CD8-positive, alpha-beta memory T cell (primary cell): ENCODE results near the gene PDXP. TPM values are rescaled to one million over a fixed set of nuclear protein-coding genes. Genes with fewer than 3 reads are reported as not detected.

Experiments
- CTCF ChIA-PET: fragments of 350-600 bp; sonication (Branson Sonifier 250); formaldehyde crosslinking; loops from one replicate; lab custom pipeline; 2021; ENCODE audit warnings: antibody characterized with exemption; lab: Charles Lee
- POLR2A ChIA-PET: fragments of 350-600 bp; sonication (Branson Sonifier 250); formaldehyde crosslinking; loops from one replicate; lab custom pipeline; 2021; ENCODE audit warnings: antibody characterized with exemption; lab: Charles Lee
- DNase-seq, 5 donors: peaks; one replicate each; pipeline versions ENCODE4 v3.0.0 to v3.0.0-alpha.2; 2020 to 2022; ENCODE audit warnings: mixed read lengths in 1 of 5
- H3K27ac ChIP-seq: one replicate; pipeline ENCODE4 v1.7.0; 2013; ENCODE audit warnings: low read depth, mild to moderate bottlenecking, low read length, moderate library complexity
- H3K27me3 ChIP-seq: 2 replicates; pipeline ENCODE4 v1.7.0; 2013; ENCODE audit warnings: low read length, mild to moderate bottlenecking; ENCODE audit not compliant: insufficient read depth, poor library complexity, severe bottlenecking
- H3K36me3 ChIP-seq: 2 replicates; pipeline ENCODE4 v1.7.0; 2013; ENCODE audit warnings: mild to moderate bottlenecking, low read length, moderate library complexity; ENCODE audit not compliant: insufficient read depth
- H3K4me1 ChIP-seq: 2 replicates; pipeline ENCODE4 v1.7.0; 2013; ENCODE audit warnings: mild to moderate bottlenecking, low read length, moderate library complexity; ENCODE audit not compliant: insufficient read depth
- H3K4me3 ChIP-seq: 2 replicates; pipeline ENCODE4 v1.7.0; 2013; ENCODE audit warnings: mild to moderate bottlenecking, low read length
- H3K9me3 ChIP-seq: 2 replicates; pipeline ENCODE4 v1.7.0; 2013; ENCODE audit warnings: mild to moderate bottlenecking, low read length
- H3K27ac Mint-ChIP-seq, 8 donors: one replicate each; pipeline ENCODE4 v1.8.0; 2020 to 2021; ENCODE audit warnings: mixed read lengths in 8 of 8, mild to moderate bottlenecking in 6 of 8, inconsistent platforms in 3 of 8, moderate library complexity in 3 of 8
- H3K27me3 Mint-ChIP-seq, 2 donors: one replicate each; pipeline ENCODE4 v1.8.0; 2020 to 2021; ENCODE audit warnings: mixed read lengths in 2 of 2, mild to moderate bottlenecking in 1 of 2, moderate library complexity in 1 of 2
- H3K36me3 Mint-ChIP-seq, 3 donors: one replicate each; pipeline ENCODE4 v1.8.0; 2020 to 2021; ENCODE audit warnings: mixed read lengths in 3 of 3, inconsistent platforms in 1 of 3, mild to moderate bottlenecking in 1 of 3
- H3K4me1 Mint-ChIP-seq, 3 donors: one replicate each; pipeline ENCODE4 v1.8.0; 2020 to 2021; ENCODE audit warnings: mixed read lengths in 3 of 3, inconsistent platforms in 1 of 3, mild to moderate bottlenecking in 1 of 3
- H3K4me3 Mint-ChIP-seq, 7 donors: one replicate each; pipeline ENCODE4 v1.8.0; 2020 to 2021; ENCODE audit warnings: mixed read lengths in 7 of 7, mild to moderate bottlenecking in 6 of 7, moderate library complexity in 4 of 7, inconsistent platforms in 2 of 7
- H3K9me3 Mint-ChIP-seq, 5 donors: one replicate each; pipeline ENCODE4 v1.8.0; 2020 to 2022; ENCODE audit warnings: mixed read lengths in 5 of 5, mild to moderate bottlenecking in 3 of 5, moderate library complexity in 2 of 5, inconsistent platforms in 1 of 5
- polyA plus RNA-seq: library from polyadenylated mRNA; unstranded; fragments of 300-500 nt; fragmentation: Illumina TruSeq; gene quantifications from one replicate; pipeline ENCODE4 v1.2.3, GENCODE V29; 2021
- total RNA-seq, 2 experiments: library from RNA; stranded (reverse); gene quantifications; one replicate each; pipeline ENCODE4 v1.2.3, GENCODE V29; 2021

PDXP gene
- total and polyA plus RNA-seq, 3 experiments from 2014 or later, result 7.1 to 37.8 (median 36.0) TPM

DNA sequence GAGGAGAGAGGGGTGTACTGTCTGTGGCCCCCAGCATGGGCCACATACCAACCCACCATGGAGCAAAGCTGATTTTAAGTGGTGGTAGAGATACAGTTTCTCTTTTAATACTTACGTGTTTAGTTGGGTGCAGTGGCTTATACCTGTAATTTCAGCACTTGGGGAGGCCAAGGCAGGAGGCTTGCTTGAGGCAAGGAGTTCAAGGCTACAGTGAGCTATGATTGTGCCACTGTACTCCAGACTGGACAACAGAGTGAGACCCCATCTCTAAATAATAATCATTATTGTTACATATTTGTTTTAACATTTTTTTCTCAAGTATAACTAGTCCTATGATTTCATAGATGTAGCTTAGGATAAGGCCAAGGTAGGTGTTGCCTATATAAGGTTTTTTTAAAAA lies 41.1 kb upstream of the PDXP start:
- H3K27me3 ChIP-seq, result no peaks in the 10 kb centered on the region
- no peak overlapping the region for H3K4me3 Mint-ChIP-seq
- no peaks in the 10 kb centered on the region for H3K9me3 Mint-ChIP-seq
- H3K36me3 ChIP-seq, result peaks cover 19% of the 10 kb centered on the region
- peaks cover 0 to 3% (median 0%) of the 10 kb centered on the region in 3 donors for H3K4me1 Mint-ChIP-seq
- no peaks in the 10 kb centered on the region for H3K4me1 ChIP-seq
- peaks cover 0 to 66% (median 0%) of the 10 kb centered on the region in 3 donors for H3K36me3 Mint-ChIP-seq
- CTCF ChIA-PET, result interaction anchor here (1.3 to 4.9 kb wide), 4 partner anchors 9 to 64 kb away, joined by 4 to 28 read pairs (median 11); partner anchors contain the start of gene GGA1
- no peak overlapping the region for H3K4me3 ChIP-seq
- no peaks in the 10 kb centered on the region for H3K9me3 ChIP-seq
- DNase-seq, result no peak
- no peaks in the 10 kb centered on the region for H3K27me3 Mint-ChIP-seq
- no peak overlapping the region for H3K27ac ChIP-seq
- POLR2A ChIA-PET, result interaction anchor here (1.7 kb wide), 1 partner anchor 9 kb away, joined by 4 read pairs; no protein-coding TSS in a partner anchor
- peak overlapping the region in 2 of 8 donors; percentile 33 to 36 for H3K27ac Mint-ChIP-seq

DNA sequence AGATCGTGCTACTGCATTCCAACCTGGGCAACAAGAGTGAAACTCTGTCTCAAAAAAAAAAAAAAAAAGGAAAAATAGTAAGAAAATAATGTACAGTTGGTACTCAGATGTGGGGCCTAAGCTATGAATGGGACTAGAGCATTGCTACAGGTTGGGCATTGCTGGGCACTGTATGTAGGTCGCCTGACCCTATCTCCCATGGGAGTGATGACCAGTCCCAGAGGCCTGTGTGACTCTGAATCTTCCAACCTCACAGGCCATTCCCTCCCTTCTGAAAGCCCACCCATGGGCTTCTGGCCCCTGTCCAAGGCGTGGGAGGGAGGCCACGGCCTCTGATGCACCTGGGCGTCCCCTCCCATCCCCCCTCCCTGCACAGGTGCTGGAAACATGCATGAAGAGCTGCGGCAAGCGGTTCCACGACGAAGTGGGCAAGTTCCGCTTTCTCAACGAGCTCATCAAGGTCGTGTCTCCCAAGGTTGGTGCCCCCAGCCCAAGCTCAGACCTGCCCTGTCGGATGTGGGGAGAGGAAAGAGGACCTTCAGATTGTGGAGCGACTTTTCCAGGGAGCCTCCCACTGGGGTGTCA lies 40.4 kb upstream of the PDXP start:
- no peak for DNase-seq
- Mint-ChIP-seq H3K36me3 (peaks cover 0 to 68% (median 0%) of the 10 kb centered on the region in 3 donors), H3K4me1 (peaks cover 0 to 3% (median 1%) of the 10 kb centered on the region in 3 donors), H3K27ac (no peak overlapping the region), H3K27me3 (no peaks in the 10 kb centered on the region), H3K4me3 (no peak overlapping the region), H3K9me3 (no peaks in the 10 kb centered on the region)
- H3K9me3 ChIP-seq, result no peaks in the 10 kb centered on the region
- peaks cover 19% of the 10 kb centered on the region for H3K36me3 ChIP-seq
- H3K27me3 ChIP-seq, result no peaks in the 10 kb centered on the region
- no peak overlapping the region for H3K4me3 ChIP-seq
- ChIA-PET POLR2A (no interaction called here), CTCF (interaction anchor here (1.3 to 4.9 kb wide), 4 partner anchors 9 to 63 kb away, joined by 4 to 28 read pairs (median 11); partner anchors contain the start of gene GGA1)
- peaks cover 2% of the 10 kb centered on the region for H3K4me1 ChIP-seq
- H3K27ac ChIP-seq, result no peak overlapping the region

DNA sequence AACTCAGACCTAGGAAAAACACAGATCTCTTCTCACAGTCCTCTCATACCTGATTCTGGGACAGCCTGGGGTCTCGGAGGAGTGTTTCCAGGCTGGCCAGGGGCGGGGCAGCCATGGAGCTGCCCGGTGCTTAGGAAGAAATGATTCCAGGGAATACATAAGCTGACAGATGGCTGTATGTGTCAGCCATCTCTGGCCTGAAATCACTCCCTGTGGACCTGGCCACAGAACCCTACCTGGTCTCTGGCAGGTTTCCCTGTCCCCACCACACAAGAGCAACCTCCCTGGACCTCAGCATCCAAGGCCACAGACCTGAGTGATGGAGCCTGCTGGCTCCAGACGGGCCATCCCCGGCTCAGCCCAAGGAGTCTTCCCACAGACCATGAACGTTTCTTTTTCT lies 39.8 kb upstream of the PDXP start:
- Histone ChIP-seq H3K9me3 (no peaks in the 10 kb centered on the region), H3K4me1 (peaks cover 6% of the 10 kb centered on the region), H3K27me3 (no peaks in the 10 kb centered on the region), H3K4me3 (no peak overlapping the region), H3K36me3 (peaks cover 19% of the 10 kb centered on the region), H3K27ac (no peak overlapping the region)
- no peak for DNase-seq
- H3K36me3 Mint-ChIP-seq, result peaks cover 0 to 66% (median 2%) of the 10 kb centered on the region in 3 donors
- H3K27me3 Mint-ChIP-seq, result no peaks in the 10 kb centered on the region
- peaks cover 2 to 5% (median 3%) of the 10 kb centered on the region in 3 donors for H3K4me1 Mint-ChIP-seq
- no peaks in the 10 kb centered on the region for H3K9me3 Mint-ChIP-seq
- ChIA-PET CTCF (interaction anchor here (2.0 to 4.9 kb wide), 3 partner anchors 11 to 63 kb away, joined by 7 to 28 read pairs (median 15); partner anchors contain the start of gene GGA1), POLR2A (no interaction called here)
- H3K4me3 Mint-ChIP-seq, result no peak overlapping the region
- no peak overlapping the region for H3K27ac Mint-ChIP-seq

DNA sequence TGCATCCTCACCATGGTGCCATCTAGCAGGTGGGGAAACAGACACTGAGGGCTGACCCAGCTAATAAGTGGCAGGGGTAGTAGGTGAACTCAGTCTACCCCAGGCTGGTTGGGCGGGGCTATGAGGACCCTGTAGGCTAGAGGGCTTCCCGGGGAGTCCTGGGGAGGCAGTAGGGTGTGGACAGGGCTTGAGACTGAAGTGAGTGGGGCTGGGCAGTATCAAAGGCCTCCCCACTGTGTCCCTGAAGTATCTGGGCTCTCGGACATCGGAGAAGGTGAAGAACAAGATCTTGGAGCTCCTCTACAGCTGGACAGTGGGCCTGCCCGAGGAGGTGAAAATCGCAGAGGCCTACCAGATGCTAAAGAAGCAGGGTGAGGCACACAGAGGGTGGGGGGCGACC lies 38.5 kb upstream of the PDXP start:
- Mint-ChIP-seq H3K27me3 (no peaks in the 10 kb centered on the region), H3K4me3 (no peak overlapping the region), H3K27ac (no peak overlapping the region), H3K4me1 (peaks cover 11 to 18% (median 11%) of the 10 kb centered on the region in 3 donors), H3K36me3 (peaks cover 0 to 54% (median 2%) of the 10 kb centered on the region in 3 donors), H3K9me3 (no peaks in the 10 kb centered on the region)
- POLR2A ChIA-PET, result interaction anchor here (0.7 to 1.0 kb wide), 3 partner anchors 10 to 12 kb away, joined by 3 read pairs; partner anchors contain the start of gene GGA1
- DNase-seq, result no peak
- no peak overlapping the region for H3K4me3 ChIP-seq
- H3K36me3 ChIP-seq, result peaks cover 19% of the 10 kb centered on the region
- peaks cover 18% of the 10 kb centered on the region for H3K4me1 ChIP-seq
- CTCF ChIA-PET, result interaction anchor here (0.9 to 4.9 kb wide), 4 partner anchors 11 to 23 kb away, joined by 4 to 28 read pairs (median 6); no protein-coding TSS in a partner anchor
- H3K9me3 ChIP-seq, result no peaks in the 10 kb centered on the region
- H3K27ac ChIP-seq, result no peak overlapping the region
- no peaks in the 10 kb centered on the region for H3K27me3 ChIP-seq

DNA sequence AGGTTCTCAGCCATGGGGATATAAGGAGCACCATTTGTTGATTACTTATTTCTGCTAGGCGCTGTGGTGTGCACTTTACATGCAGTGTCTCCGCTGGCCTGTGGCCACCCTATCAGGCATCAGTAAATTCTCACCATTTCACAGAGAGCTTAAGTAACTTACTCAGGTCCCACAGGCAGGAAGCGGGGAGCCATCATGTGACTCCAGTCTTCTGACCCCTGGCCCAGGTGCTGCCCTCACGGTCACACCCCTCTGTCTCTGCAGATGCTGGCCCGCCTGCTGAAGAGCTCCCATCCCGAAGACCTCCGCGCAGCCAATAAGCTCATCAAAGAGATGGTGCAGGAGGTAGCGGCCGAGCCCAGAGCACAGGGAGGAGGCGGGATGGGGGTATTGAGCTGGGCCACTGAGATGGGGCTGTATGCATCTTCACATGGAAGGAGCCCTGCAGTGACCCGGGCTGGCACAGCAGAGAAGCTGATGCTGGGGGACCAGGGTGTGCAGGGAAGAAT lies 37.1 kb upstream of the PDXP start:
- Histone ChIP-seq H3K36me3 (peaks cover 19% of the 10 kb centered on the region), H3K4me1 (peaks cover 33% of the 10 kb centered on the region), H3K27ac (no peak overlapping the region), H3K4me3 (no peak overlapping the region), H3K9me3 (no peaks in the 10 kb centered on the region), H3K27me3 (no peaks in the 10 kb centered on the region)
- no peak overlapping the region for H3K4me3 Mint-ChIP-seq
- CTCF ChIA-PET, result interaction anchor here (1.4 to 4.9 kb wide), 4 partner anchors 15 to 61 kb away, joined by 5 to 32 read pairs (median 17); no protein-coding TSS in a partner anchor
- no peak for DNase-seq
- POLR2A ChIA-PET, result interaction anchor here (1.1 kb wide), 1 partner anchor 12 kb away, joined by 5 read pairs; no protein-coding TSS in a partner anchor
- peaks cover 16 to 33% (median 19%) of the 10 kb centered on the region in 3 donors for H3K4me1 Mint-ChIP-seq
- peak overlapping the region in 1 of 8 donors; percentile 17 for H3K27ac Mint-ChIP-seq
- no peaks in the 10 kb centered on the region for H3K27me3 Mint-ChIP-seq
- peaks cover 0 to 53% (median 4%) of the 10 kb centered on the region in 3 donors for H3K36me3 Mint-ChIP-seq
- H3K9me3 Mint-ChIP-seq, result no peaks in the 10 kb centered on the region

DNA sequence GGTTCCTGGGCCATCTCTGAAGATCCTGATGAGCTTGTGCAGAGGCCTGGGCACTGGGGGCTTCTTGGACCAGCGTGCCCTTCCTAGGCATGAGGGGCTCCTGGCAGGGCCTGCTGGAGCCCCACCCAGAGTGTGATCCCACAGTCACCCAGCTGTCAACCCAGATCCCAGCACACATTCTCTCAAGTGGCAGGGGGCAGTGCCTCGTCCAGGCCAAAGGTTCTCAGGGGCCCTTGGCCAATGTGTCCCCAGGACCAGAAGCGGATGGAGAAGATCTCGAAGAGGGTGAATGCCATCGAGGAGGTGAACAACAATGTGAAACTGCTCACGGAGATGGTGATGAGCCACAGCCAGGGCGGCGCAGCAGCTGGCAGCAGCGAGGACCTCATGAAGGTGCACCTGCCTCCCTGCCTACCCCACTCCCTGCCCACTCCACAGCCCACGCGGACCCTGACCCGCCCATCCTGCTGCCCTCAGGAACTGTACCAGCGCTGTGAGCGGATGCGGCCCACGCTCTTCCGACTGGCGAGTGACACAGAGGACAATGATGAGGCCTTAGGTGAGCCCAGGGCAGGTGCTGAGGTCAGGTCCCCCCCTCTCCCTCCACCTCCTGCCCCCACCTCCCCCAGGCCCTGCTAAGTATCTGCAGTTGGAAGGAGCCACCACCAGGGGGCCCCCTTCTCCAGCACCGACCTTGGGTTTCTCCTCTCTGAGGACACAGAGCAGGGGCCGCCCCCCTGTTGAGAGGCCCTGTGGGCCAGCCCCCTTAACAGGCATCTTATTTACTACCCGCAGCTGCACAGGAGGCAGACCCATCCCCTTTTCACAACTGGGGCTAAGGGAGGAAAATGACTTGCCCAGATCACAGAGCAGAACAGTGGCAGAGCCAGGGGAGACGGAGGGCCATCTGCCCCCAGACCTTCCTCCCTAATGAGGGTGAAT lies 35.2 kb upstream of the PDXP start:
- H3K4me3 ChIP-seq, result no peak overlapping the region
- Mint-ChIP-seq H3K4me1 (peaks cover 33 to 52% (median 37%) of the 10 kb centered on the region in 3 donors), H3K27me3 (no peaks in the 10 kb centered on the region), H3K4me3 (peak overlapping the region in 6 of 7 donors; percentile 35 to 87 (median 63)), H3K9me3 (no peaks in the 10 kb centered on the region), H3K36me3 (peaks cover 0 to 41% (median 4%) of the 10 kb centered on the region in 3 donors), H3K27ac (peak overlapping the region; percentile 90 to 98 (median 96))
- H3K4me1 ChIP-seq, result peaks cover 52% of the 10 kb centered on the region
- peaks cover 10% of the 10 kb centered on the region for H3K36me3 ChIP-seq
- ChIA-PET POLR2A (interaction anchor here (0.6 kb wide), 1 partner anchor 15 kb away, joined by 3 read pairs; no protein-coding TSS in a partner anchor), CTCF (interaction anchor here (0.7 to 3.6 kb wide), 11 partner anchors 10 to 63 kb away, joined by 3 to 32 read pairs (median 5); partner anchors contain the start of genes NOL12, PDXP and SH3BP1)
- H3K27me3 ChIP-seq, result no peaks in the 10 kb centered on the region
- H3K9me3 ChIP-seq, result no peaks in the 10 kb centered on the region
- no peak overlapping the region for H3K27ac ChIP-seq
- DNase-seq, result peak; percentile 69 to 85 (median 70)

DNA sequence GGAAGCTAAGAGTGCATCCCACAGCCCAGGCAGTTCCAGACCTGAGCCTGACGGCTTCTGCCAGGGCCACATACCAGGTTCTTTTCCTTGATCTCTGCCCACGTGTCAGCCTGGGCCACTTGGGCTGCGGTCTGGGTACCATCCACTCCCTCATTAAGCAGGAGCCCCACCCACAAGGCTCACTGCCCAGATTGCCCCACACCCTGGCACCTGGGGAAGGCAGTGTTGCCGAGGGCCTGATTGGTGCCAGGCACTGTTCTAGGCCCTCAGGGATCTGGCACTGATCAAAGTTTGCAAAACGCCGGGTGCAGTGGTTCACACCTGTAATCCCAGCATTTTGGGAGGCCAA lies 34.5 kb upstream of the PDXP start:
- Histone ChIP-seq H3K4me1 (peaks cover 58% of the 10 kb centered on the region), H3K36me3 (peaks cover 6% of the 10 kb centered on the region), H3K9me3 (no peaks in the 10 kb centered on the region), H3K4me3 (no peak overlapping the region), H3K27me3 (no peaks in the 10 kb centered on the region), H3K27ac (no peak overlapping the region)
- ChIA-PET POLR2A (no interaction called here), CTCF (interaction anchor here (0.7 to 3.6 kb wide), 9 partner anchors 10 to 62 kb away, joined by 3 to 32 read pairs (median 5); partner anchors contain the start of genes NOL12, PDXP and SH3BP1)
- peaks cover 39 to 58% (median 40%) of the 10 kb centered on the region in 3 donors for H3K4me1 Mint-ChIP-seq
- no peak for DNase-seq
- no peaks in the 10 kb centered on the region for H3K27me3 Mint-ChIP-seq
- H3K9me3 Mint-ChIP-seq, result no peaks in the 10 kb centered on the region
- peak overlapping the region in 6 of 8 donors; percentile 92 to 98 (median 97) for H3K27ac Mint-ChIP-seq
- no peak overlapping the region for H3K4me3 Mint-ChIP-seq
- peaks cover 0 to 37% (median 4%) of the 10 kb centered on the region in 3 donors for H3K36me3 Mint-ChIP-seq
